ENCODE data around the gene ACYP1.

The ACYP1 gene

GRCh38 chr14:75063491-75064204 is at the start of gene ACYP1:
TSS of gene ACYP1 (minus strand) at chr14:75064024. CDS start at chr14:75063553, 471 bp downstream.
- peak; percentile 84 for DNase-seq
- in situ Hi-C loops (cut with HindIII; ENCODE audit: low pct_ligation_motif_present, low pct_unique_long_range_greater_than_20kb, low sequenced_read_pairs), result no loop called here

GRCh38 chr14:75109877-75110276 is 46.1 kb upstream of the ACYP1 start:
- DNase-seq, result no peak

GRCh38 chr14:75107186-75107585 is 43.4 kb upstream of the ACYP1 start:
- in situ Hi-C loops (cut with HindIII; ENCODE audit: low pct_ligation_motif_present, low pct_unique_long_range_greater_than_20kb, low sequenced_read_pairs), result no loop called here

More at GRCh38 chr14:75109877-75110276, 46.1 kb upstream of the ACYP1 start:
- in situ Hi-C loops (cut with HindIII; ENCODE audit: low pct_ligation_motif_present, low pct_unique_long_range_greater_than_20kb, low sequenced_read_pairs), result no loop called here

GRCh38 chr14:75101491-75101890 is 37.7 kb upstream of the ACYP1 start:
- DNase-seq, result no peak
- in situ Hi-C loops (cut with HindIII; ENCODE audit: low pct_ligation_motif_present, low pct_unique_long_range_greater_than_20kb, low sequenced_read_pairs), result no loop called here

More at GRCh38 chr14:75107186-75107585, 43.4 kb upstream of the ACYP1 start:
- DNase-seq, result no peak

GRCh38 chr14:75098682-75099081 is 34.9 kb upstream of the ACYP1 start:
- in situ Hi-C loops (cut with HindIII; ENCODE audit: low pct_ligation_motif_present, low pct_unique_long_range_greater_than_20kb, low sequenced_read_pairs), result no loop called here
- no peak for DNase-seq

- in situ Hi-C loops (cut with HindIII; ENCODE audit: low pct_ligation_motif_present, low pct_unique_long_range_greater_than_20kb, low sequenced_read_pairs), result no loop called here
- DNase-seq, result no peak
These were observed 34.4 kb upstream of the ACYP1 start for GRCh38 chr14:75098212-75098611.

GRCh38 chr14:75096959-75097358 is 33.1 kb upstream of the ACYP1 start:
- in situ Hi-C loops (cut with HindIII; ENCODE audit: low pct_ligation_motif_present, low pct_unique_long_range_greater_than_20kb, low sequenced_read_pairs), result no loop called here
- no peak for DNase-seq

- no peak for DNase-seq
- in situ Hi-C loops (cut with HindIII; ENCODE audit: low pct_ligation_motif_present, low pct_unique_long_range_greater_than_20kb, low sequenced_read_pairs), result no loop called here
These were observed 31.9 kb upstream of the ACYP1 start for GRCh38 chr14:75095690-75096089.

GRCh38 chr14:75094896-75095295 is 31.1 kb upstream of the ACYP1 start:
- in situ Hi-C loops (cut with HindIII; ENCODE audit: low pct_ligation_motif_present, low pct_unique_long_range_greater_than_20kb, low sequenced_read_pairs), result no loop called here
- DNase-seq, result no peak

GRCh38 chr14:75092698-75093097 is 28.9 kb upstream of the ACYP1 start:
- in situ Hi-C loops (cut with HindIII; ENCODE audit: low pct_ligation_motif_present, low pct_unique_long_range_greater_than_20kb, low sequenced_read_pairs), result no loop called here
- DNase-seq, result no peak

GRCh38 chr14:75091251-75091650 is 27.4 kb upstream of the ACYP1 start:
- DNase-seq, result no peak
- in situ Hi-C loops (cut with HindIII; ENCODE audit: low pct_ligation_motif_present, low pct_unique_long_range_greater_than_20kb, low sequenced_read_pairs), result no loop called here

GRCh38 chr14:75090353-75090752 is 26.5 kb upstream of the ACYP1 start:
- in situ Hi-C loops (cut with HindIII; ENCODE audit: low pct_ligation_motif_present, low pct_unique_long_range_greater_than_20kb, low sequenced_read_pairs), result no loop called here
- DNase-seq, result no peak

- in situ Hi-C loops (cut with HindIII; ENCODE audit: low pct_ligation_motif_present, low pct_unique_long_range_greater_than_20kb, low sequenced_read_pairs), result no loop called here
- peak; percentile 57 for DNase-seq
These were observed 24.9 kb upstream of the ACYP1 start for GRCh38 chr14:75088566-75089373.

- no peak for DNase-seq
- in situ Hi-C loops (cut with HindIII; ENCODE audit: low pct_ligation_motif_present, low pct_unique_long_range_greater_than_20kb, low sequenced_read_pairs), result no loop called here
These were observed 24.3 kb upstream of the ACYP1 start for GRCh38 chr14:75088153-75088552.

- in situ Hi-C loops (cut with HindIII; ENCODE audit: low pct_ligation_motif_present, low pct_unique_long_range_greater_than_20kb, low sequenced_read_pairs), result no loop called here
- peak; percentile 7 for DNase-seq
These were observed 20.7 kb upstream of the ACYP1 start for GRCh38 chr14:75084513-75084912.

- DNase-seq, result no peak
- in situ Hi-C loops (cut with HindIII; ENCODE audit: low pct_ligation_motif_present, low pct_unique_long_range_greater_than_20kb, low sequenced_read_pairs), result no loop called here
These were observed 19.4 kb upstream of the ACYP1 start for GRCh38 chr14:75083271-75083670.

- in situ Hi-C loops (cut with HindIII; ENCODE audit: low pct_ligation_motif_present, low pct_unique_long_range_greater_than_20kb, low sequenced_read_pairs), result no loop called here
These were observed 17.9 kb upstream of the ACYP1 start for GRCh38 chr14:75081660-75082229.

GRCh38 chr14:75079521-75079920 is 15.7 kb upstream of the ACYP1 start:
- no peak for DNase-seq
- in situ Hi-C loops (cut with HindIII; ENCODE audit: low pct_ligation_motif_present, low pct_unique_long_range_greater_than_20kb, low sequenced_read_pairs), result no loop called here

More at GRCh38 chr14:75081660-75082229, 17.9 kb upstream of the ACYP1 start:
- DNase-seq, result no peak

- in situ Hi-C loops (cut with HindIII; ENCODE audit: low pct_ligation_motif_present, low pct_unique_long_range_greater_than_20kb, low sequenced_read_pairs), result no loop called here
- DNase-seq, result no peak
These were observed 14.0 kb upstream of the ACYP1 start for GRCh38 chr14:75077794-75078193.

Measured in ACHN (cell line).